Liver (tissue), 9 donors: ENCODE results near the gene MID1. TPM values are rescaled to one million over a fixed set of nuclear protein-coding genes. Genes with fewer than 3 reads are reported as not detected.

Experiments used
- DNase-seq: peaks from one replicate; pipeline ENCODE4 v3.0.0-alpha.2; 2017; ENCODE audit warnings: low spot score
- H3K27ac ChIP-seq, 2 donors: one replicate each; pipeline ENCODE4 v1.7.0; 2013; ENCODE audit warnings: inconsistent platforms in 2 of 2, low read length in 2 of 2, control low read depth in 1 of 2, low read depth in 1 of 2, mild to moderate bottlenecking in 1 of 2
- H3K27me3 ChIP-seq, 4 donors: one replicate each; pipeline versions ENCODE4 v1.6.1 to v1.7.0; 2013; ENCODE audit warnings: low read length in 3 of 4, inconsistent platforms in 1 of 4, mild to moderate bottlenecking in 1 of 4, moderate library complexity in 1 of 4; ENCODE audit not compliant: control insufficient read depth in 4 of 4, insufficient read depth in 4 of 4
- H3K36me3 ChIP-seq, 4 donors: one replicate each; pipeline versions ENCODE4 v1.6.1 to v1.7.0; 2013; ENCODE audit warnings: low read length in 3 of 4, mild to moderate bottlenecking in 3 of 4, low read depth in 1 of 4, moderate library complexity in 1 of 4; ENCODE audit not compliant: control insufficient read depth in 4 of 4, insufficient read depth in 3 of 4
- H3K4me1 ChIP-seq, 4 donors: one replicate each; pipeline versions ENCODE4 v1.6.1 to v1.7.0; 2013; ENCODE audit warnings: low read length in 3 of 4, mild to moderate bottlenecking in 3 of 4, moderate library complexity in 1 of 4; ENCODE audit not compliant: control insufficient read depth in 4 of 4, insufficient read depth in 4 of 4
- H3K4me3 ChIP-seq, 3 donors: one replicate each; pipeline versions ENCODE4 v1.6.1 to v1.7.0; 2013; ENCODE audit warnings: low read length in 3 of 3, control low read depth in 1 of 3, low read depth in 1 of 3, mild to moderate bottlenecking in 1 of 3
- H3K9ac ChIP-seq, 2 donors: one replicate each; pipeline ENCODE4 v1.7.0; 2013; ENCODE audit warnings: low read length in 2 of 2, mild to moderate bottlenecking in 2 of 2, moderate library complexity in 2 of 2, control low read depth in 1 of 2, low read depth in 1 of 2
- H3K9me3 ChIP-seq, 4 donors: one replicate each; pipeline versions ENCODE4 v1.6.1 to v1.7.0; 2013; ENCODE audit warnings: low read length in 3 of 4; ENCODE audit not compliant: control insufficient read depth in 4 of 4
- EGR1 ChIP-seq, 2 donors: IDR thresholded peaks; 2 replicates each; pipeline ENCODE4 v1.6.1; 2016 to 2018; ENCODE audit warnings: antibody characterized with exemption in 2 of 2, low read depth in 2 of 2
- FOXA1 ChIP-seq: IDR thresholded peaks from 2 replicates; pipeline ENCODE4 v1.6.1; 2016; ENCODE audit warnings: antibody characterized with exemption
- FOXA2 ChIP-seq: IDR thresholded peaks from 2 replicates; pipeline ENCODE4 v1.6.1; 2016; ENCODE audit warnings: antibody characterized with exemption
- GABPA ChIP-seq, 2 donors: IDR thresholded peaks in 1 of 2; conservative IDR thresholded peaks in 1 of 2; 2 replicates each; pipeline ENCODE4 v1.6.1; 2016; ENCODE audit warnings: antibody characterized with exemption in 2 of 2, mild to moderate bottlenecking in 1 of 2, moderate library complexity in 1 of 2
- HNF4A ChIP-seq, 2 donors: conservative IDR thresholded peaks; 2 replicates each; pipeline ENCODE4 v1.6.1; 2016; ENCODE audit warnings: antibody characterized with exemption in 2 of 2, mild to moderate bottlenecking in 2 of 2
- HNF4G ChIP-seq: IDR thresholded peaks from 2 replicates; pipeline ENCODE4 v1.6.1; 2016; ENCODE audit warnings: antibody characterized with exemption
- JUND ChIP-seq, 2 donors: IDR thresholded peaks; 2 replicates each; pipeline ENCODE4 v1.6.1; 2016; ENCODE audit warnings: antibody characterized with exemption in 2 of 2
- NR2F2 ChIP-seq: IDR thresholded peaks from 2 replicates; pipeline ENCODE4 v1.6.1; 2016; ENCODE audit warnings: antibody characterized with exemption
- RAD21 ChIP-seq, 2 donors: IDR thresholded peaks; 2 replicates each; pipeline ENCODE4 v1.6.1; 2016; ENCODE audit warnings: antibody characterized with exemption in 2 of 2, mild to moderate bottlenecking in 2 of 2
- RXRA ChIP-seq, 2 donors: IDR thresholded peaks; 2 replicates each; pipeline ENCODE4 v1.6.1; 2017 to 2018; ENCODE audit warnings: antibody characterized with exemption in 2 of 2, mild to moderate bottlenecking in 1 of 2
- SP1 ChIP-seq: IDR thresholded peaks from 2 replicates; pipeline ENCODE4 v1.6.1; 2018; ENCODE audit warnings: antibody characterized with exemption, mild to moderate bottlenecking
- TAF1 ChIP-seq: conservative IDR thresholded peaks from 2 replicates; pipeline ENCODE4 v1.6.1; 2016; ENCODE audit warnings: antibody characterized with exemption, mild to moderate bottlenecking
- YY1 ChIP-seq: IDR thresholded peaks from 2 replicates; pipeline ENCODE4 v1.6.1; 2016; ENCODE audit warnings: antibody characterized with exemption, mild to moderate bottlenecking
- WGBS: extraction: QIAGEN DNeasy Blood & Tissue Kit; methylation state at CpG from one replicate; pipeline ENCODE4 v1.1.7; 2013; 5-methylcytosine and 5-hydroxymethylcytosine counted together
- polyA plus RNA-seq, 2 donors: library from polyadenylated mRNA; stranded (reverse) in 1 of 2; unstranded in 1 of 2; fragments of 200-250 nt in 1 of 2; fragments of >200 nt in 1 of 2; fragmentation: Nextera tagmentation in 1 of 2; extraction: Ambion mirVana in 1 of 2; gene quantifications; one replicate each; pipeline versions ENCODE4 v1.2.1 to v1.2.3, GENCODE V29; 2013 to 2015
- total RNA-seq, 2 donors: library from RNA; depleted of rRNA; stranded (reverse); fragments of >200 nt; gene quantifications; one replicate each; pipeline ENCODE4 v1.2.3, GENCODE V29; 2014
- TF ChIP-seq, protein P1 (sequence below): IDR thresholded peaks from 2 replicates; pipeline ENCODE4 v1.6.1; 2016; ENCODE audit warnings: antibody characterized with exemption
- TF ChIP-seq, protein P2 (sequence below): IDR thresholded peaks from 2 replicates; pipeline ENCODE4 v1.6.1; 2016; ENCODE audit warnings: antibody characterized with exemption, mild to moderate bottlenecking
- TF ChIP-seq, protein P3 (sequence below): IDR thresholded peaks from 2 replicates; pipeline ENCODE4 v1.6.1; 2016; ENCODE audit warnings: antibody characterized with exemption
- TF ChIP-seq, protein P4 (sequence below): IDR thresholded peaks from 2 replicates; pipeline ENCODE4 v1.6.1; 2016; ENCODE audit warnings: antibody characterized with exemption
- donor health status: healthy.
- donor health status: healthy.
- donor health status: healthy.
- donor health status: healthy.
- donor health status: healthy.

The MID1 gene
- total and polyA plus RNA-seq, 4 donors = 1.8 to 7.9 (median 4.2) TPM

DNA sequence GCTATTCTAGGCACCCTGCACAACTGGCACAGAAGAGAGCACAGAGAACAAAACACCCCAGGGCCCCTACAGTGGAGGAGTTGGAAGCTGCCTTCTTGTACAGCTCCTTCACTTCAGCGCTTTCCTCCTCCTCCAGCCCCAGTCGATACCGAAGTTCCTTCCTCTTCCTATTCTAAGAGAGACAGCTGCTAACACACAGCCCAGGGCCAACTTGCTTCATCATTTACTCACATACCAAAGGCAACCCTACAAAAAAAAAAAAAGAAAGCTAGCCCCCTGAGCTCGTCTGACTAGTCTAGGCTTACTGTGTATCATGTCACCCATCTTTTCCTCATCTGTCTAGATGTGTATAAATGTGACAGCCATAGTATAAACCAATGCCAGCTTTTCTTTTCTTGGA, 64.5 kb downstream of the MID1 start:
- Histone ChIP-seq H3K4me1 (no peaks in the 10 kb centered on the region), H3K9me3 (no peaks in the 10 kb centered on the region), H3K27ac (no peak overlapping the region), H3K27me3 (no peaks in the 10 kb centered on the region), H3K4me3 (no peak overlapping the region), H3K36me3 (no peaks in the 10 kb centered on the region), H3K9ac (no peak overlapping the region)
- WGBS = 79% methylated on average over 4 of the region's 4 CpGs
- TF ChIP-seq YY1 (no peak), GABPA (IDR thresholded peaks at IDR 0.05 in 1 of 2, conservative IDR thresholded peaks at IDR 0.05 in 1 of 2) (no peak), HNF4A (conservative IDR thresholded peaks at IDR 0.05) (no peak), RAD21 (IDR thresholded peaks at IDR 0.05) (no peak), HNF4G (no peak), EGR1 (IDR thresholded peaks at IDR 0.05; ENCODE audit: low read depth in 2 of 2) (no peak), NR2F2 (no peak), JUND (IDR thresholded peaks at IDR 0.05) (no peak)
- TF ChIP-seq, protein P1, sequence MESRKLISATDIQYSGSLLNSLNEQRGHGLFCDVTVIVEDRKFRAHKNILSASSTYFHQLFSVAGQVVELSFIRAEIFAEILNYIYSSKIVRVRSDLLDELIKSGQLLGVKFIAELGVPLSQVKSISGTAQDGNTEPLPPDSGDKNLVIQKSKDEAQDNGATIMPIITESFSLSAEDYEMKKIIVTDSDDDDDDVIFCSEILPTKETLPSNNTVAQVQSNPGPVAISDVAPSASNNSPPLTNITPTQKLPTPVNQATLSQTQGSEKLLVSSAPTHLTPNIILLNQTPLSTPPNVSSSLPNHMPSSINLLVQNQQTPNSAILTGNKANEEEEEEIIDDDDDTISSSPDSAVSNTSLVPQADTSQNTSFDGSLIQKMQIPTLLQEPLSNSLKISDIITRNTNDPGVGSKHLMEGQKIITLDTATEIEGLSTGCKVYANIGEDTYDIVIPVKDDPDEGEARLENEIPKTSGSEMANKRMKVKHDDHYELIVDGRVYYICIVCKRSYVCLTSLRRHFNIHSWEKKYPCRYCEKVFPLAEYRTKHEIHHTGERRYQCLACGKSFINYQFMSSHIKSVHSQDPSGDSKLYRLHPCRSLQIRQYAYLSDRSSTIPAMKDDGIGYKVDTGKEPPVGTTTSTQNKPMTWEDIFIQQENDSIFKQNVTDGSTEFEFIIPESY = no peak
- TF ChIP-seq, protein P2, sequence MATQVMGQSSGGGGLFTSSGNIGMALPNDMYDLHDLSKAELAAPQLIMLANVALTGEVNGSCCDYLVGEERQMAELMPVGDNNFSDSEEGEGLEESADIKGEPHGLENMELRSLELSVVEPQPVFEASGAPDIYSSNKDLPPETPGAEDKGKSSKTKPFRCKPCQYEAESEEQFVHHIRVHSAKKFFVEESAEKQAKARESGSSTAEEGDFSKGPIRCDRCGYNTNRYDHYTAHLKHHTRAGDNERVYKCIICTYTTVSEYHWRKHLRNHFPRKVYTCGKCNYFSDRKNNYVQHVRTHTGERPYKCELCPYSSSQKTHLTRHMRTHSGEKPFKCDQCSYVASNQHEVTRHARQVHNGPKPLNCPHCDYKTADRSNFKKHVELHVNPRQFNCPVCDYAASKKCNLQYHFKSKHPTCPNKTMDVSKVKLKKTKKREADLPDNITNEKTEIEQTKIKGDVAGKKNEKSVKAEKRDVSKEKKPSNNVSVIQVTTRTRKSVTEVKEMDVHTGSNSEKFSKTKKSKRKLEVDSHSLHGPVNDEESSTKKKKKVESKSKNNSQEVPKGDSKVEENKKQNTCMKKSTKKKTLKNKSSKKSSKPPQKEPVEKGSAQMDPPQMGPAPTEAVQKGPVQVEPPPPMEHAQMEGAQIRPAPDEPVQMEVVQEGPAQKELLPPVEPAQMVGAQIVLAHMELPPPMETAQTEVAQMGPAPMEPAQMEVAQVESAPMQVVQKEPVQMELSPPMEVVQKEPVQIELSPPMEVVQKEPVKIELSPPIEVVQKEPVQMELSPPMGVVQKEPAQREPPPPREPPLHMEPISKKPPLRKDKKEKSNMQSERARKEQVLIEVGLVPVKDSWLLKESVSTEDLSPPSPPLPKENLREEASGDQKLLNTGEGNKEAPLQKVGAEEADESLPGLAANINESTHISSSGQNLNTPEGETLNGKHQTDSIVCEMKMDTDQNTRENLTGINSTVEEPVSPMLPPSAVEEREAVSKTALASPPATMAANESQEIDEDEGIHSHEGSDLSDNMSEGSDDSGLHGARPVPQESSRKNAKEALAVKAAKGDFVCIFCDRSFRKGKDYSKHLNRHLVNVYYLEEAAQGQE = no peak
- DNase-seq = no peak

DNA sequence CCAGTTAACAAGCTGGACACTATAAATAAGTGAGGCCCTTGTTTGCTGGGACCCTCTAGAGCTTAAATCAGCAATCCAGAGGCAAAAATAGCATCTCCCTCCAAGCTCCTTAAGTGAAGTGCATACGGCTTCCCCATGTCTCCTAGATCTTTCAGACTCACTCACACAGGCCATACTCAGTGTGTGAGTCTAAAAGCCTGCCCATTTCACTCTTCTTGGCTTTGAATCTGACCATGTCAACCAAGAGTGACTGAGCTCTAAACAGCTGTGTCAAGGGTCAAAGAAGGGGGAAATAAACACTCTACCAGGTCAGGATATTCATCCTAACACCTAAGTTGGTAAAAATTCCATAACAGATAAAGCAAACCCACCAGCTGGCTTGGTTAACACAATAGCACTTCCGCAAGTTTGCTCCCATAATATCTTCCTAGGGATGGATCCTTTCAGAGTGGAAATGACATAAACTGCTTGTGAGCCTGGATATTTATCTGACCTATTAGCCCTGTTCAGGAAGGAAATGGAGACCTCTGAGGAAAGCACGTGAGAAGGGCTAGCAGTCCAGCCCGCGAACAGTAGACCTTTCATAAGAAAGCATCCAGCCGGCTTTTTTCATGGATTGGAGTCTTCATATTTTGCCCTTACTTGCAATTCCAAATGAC, 65.6 kb downstream of the MID1 start:
- Histone ChIP-seq H3K9me3 (no peaks in the 10 kb centered on the region), H3K36me3 (no peaks in the 10 kb centered on the region), H3K27ac (no peak overlapping the region), H3K9ac (no peak overlapping the region), H3K27me3 (no peaks in the 10 kb centered on the region), H3K4me1 (no peaks in the 10 kb centered on the region), H3K4me3 (no peak overlapping the region)
- no peak for DNase-seq
- 82% methylated on average over 6 of the region's 6 CpGs for WGBS
- TF ChIP-seq TAF1 (no peak), NR2F2 (peak; percentile 87)

DNA sequence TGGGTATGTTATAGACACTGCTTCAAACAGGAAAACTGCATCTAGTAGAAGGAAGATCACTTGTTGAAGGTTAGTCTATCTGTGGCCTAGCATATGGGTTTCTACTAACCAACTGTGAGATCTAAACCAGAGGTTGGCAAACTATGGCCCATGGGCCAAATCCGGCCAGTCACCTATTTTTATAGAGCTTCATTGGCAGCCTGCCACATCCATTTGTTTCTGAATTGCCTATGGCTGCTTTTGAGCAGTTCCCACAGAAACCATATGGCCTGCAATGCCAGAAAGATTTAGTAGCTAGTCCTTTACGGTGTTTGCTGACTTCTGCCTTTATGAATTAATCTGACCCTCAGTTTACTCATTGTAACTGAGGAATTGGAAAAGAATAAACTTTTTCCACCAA, 71.1 kb downstream of the MID1 start:
- peaks cover 0 to 2% (median 0%) of the 10 kb centered on the region in 4 donors for H3K4me1 ChIP-seq
- no peak overlapping the region for H3K4me3 ChIP-seq
- no peak overlapping the region for H3K9ac ChIP-seq
- H3K9me3 ChIP-seq = no peaks in the 10 kb centered on the region
- H3K27me3 ChIP-seq = no peaks in the 10 kb centered on the region
- H3K36me3 ChIP-seq = no peaks in the 10 kb centered on the region
- H3K27ac ChIP-seq = no peak overlapping the region
- 69% methylated on average over 2 of the region's 2 CpGs for WGBS
- DNase-seq = no peak
- TF ChIP-seq, protein P2 = no peak
- TF ChIP-seq JUND (IDR thresholded peaks at IDR 0.05) = no peak
- TF ChIP-seq HNF4A (conservative IDR thresholded peaks at IDR 0.05) = no peak
- no peak for TF ChIP-seq FOXA2
- TF ChIP-seq RXRA (IDR thresholded peaks at IDR 0.05) = no peak
- TF ChIP-seq TAF1 = no peak
- no peak for TF ChIP-seq FOXA1
- TF ChIP-seq, protein P3, sequence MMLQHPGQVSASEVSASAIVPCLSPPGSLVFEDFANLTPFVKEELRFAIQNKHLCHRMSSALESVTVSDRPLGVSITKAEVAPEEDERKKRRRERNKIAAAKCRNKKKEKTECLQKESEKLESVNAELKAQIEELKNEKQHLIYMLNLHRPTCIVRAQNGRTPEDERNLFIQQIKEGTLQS = no peak
- no peak for TF ChIP-seq NR2F2
- TF ChIP-seq, protein P4, sequence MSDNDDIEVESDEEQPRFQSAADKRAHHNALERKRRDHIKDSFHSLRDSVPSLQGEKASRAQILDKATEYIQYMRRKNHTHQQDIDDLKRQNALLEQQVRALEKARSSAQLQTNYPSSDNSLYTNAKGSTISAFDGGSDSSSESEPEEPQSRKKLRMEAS = no peak
- no peak for TF ChIP-seq SP1
